ENCODE results near the gene CEP57L1. TPM values are rescaled to one million over a fixed set of nuclear protein-coding genes. Genes with fewer than 3 reads are reported as not detected.
A peak's percentile ranks its signal among the peaks of the same experiment; 100 is the strongest.

CEP57L1 gene
- total RNA-seq, 3 donors from 2014 or later: 12.0 to 15.9 (median 14.1) TPM

DNA sequence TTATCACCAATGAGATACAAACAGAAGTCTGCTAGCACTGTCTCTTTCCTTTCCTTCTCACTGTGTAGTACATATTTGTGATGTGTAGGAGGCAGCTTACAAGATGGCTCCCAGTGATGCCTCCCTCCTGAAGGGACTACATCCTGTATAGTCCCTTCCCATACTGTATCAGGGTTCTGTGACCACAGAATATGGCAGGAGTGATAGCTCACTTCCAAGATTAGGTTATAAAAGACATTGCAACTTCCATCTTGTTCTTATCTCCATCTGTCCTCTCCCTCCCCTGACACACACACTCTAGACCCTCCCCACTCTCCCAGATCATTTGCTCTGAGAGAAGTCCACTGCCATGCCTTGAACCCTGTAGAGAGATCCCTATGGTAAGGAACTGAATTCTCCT lies 38.6 kb upstream of the CEP57L1 start:
- H3K4me3 ChIP-seq: no peak overlapping the region

DNA sequence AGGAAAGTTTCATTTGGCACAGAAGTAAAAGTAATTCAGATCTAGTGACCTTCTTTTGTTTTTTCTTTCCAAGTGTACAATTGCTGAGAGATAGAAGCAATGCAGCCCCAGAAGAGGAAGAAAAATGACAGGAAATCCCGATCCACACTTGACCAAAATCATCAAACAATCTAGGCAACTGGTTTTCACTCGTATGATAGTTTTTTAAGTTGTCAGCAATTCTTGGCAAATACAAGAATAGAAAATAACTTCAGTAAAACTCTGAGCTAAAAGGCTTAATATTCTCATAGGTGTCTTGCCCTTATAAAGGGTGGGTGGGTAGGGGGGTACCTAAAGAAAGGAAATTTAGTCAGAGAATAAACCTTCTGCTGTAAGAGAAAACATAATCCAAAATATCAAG lies 36.7 kb upstream of the CEP57L1 start:
- DNase-seq: no peak
- TF ChIP-seq, protein P1, sequence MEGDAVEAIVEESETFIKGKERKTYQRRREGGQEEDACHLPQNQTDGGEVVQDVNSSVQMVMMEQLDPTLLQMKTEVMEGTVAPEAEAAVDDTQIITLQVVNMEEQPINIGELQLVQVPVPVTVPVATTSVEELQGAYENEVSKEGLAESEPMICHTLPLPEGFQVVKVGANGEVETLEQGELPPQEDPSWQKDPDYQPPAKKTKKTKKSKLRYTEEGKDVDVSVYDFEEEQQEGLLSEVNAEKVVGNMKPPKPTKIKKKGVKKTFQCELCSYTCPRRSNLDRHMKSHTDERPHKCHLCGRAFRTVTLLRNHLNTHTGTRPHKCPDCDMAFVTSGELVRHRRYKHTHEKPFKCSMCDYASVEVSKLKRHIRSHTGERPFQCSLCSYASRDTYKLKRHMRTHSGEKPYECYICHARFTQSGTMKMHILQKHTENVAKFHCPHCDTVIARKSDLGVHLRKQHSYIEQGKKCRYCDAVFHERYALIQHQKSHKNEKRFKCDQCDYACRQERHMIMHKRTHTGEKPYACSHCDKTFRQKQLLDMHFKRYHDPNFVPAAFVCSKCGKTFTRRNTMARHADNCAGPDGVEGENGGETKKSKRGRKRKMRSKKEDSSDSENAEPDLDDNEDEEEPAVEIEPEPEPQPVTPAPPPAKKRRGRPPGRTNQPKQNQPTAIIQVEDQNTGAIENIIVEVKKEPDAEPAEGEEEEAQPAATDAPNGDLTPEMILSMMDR (IDR thresholded peaks at IDR 0.05): no peak
- H3K36me3 ChIP-seq (ENCODE audit: low read depth): no peaks in the 10 kb centered on the region
- ATAC-seq: no peak
- H3K4me1 ChIP-seq (ENCODE audit: low read depth): peaks cover 8% of the 10 kb centered on the region
- intact Hi-C loops (cut with DNase I, micrococcal nuclease): no loop called here
- H3K4me3 ChIP-seq: no peak overlapping the region
- no peaks in the 10 kb centered on the region for H3K9me3 ChIP-seq

More for the DNA sequence above, 38.6 kb upstream of the CEP57L1 start:
- Histone ChIP-seq H3K36me3 (ENCODE audit: low read depth) (no peaks in the 10 kb centered on the region), H3K4me1 (ENCODE audit: low read depth) (peaks cover 8% of the 10 kb centered on the region), H3K9me3 (no peaks in the 10 kb centered on the region)
- intact Hi-C loops (cut with DNase I, micrococcal nuclease): no loop called here
- ATAC-seq (no peak), DNase-seq (no peak)
- TF ChIP-seq, protein P1 (IDR thresholded peaks at IDR 0.05): no peak

DNA sequence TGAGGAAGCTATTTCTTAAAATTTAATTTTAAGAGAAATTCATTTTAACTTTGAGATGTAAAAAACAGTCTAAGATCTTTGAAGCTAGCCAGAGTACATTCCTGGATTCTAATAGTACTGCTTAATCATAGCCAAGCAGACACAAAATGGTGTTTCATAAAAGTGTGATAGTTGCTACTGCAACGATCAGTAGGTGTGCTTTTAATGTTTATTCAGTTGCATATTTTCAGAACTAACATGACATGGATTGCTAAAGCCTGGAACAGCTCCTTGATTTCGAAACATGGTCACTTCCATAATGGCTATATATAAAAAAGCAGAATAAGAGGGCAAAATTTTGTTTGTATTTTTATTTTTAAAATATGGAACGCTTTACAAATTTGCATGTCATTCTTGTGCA lies 36.2 kb upstream of the CEP57L1 start:
- Histone ChIP-seq H3K4me3 (no peak overlapping the region), H3K9me3 (no peaks in the 10 kb centered on the region), H3K36me3 (ENCODE audit: low read depth) (no peaks in the 10 kb centered on the region), H3K4me1 (ENCODE audit: low read depth) (peaks cover 8% of the 10 kb centered on the region)
- no peak for DNase-seq
- intact Hi-C loops (cut with DNase I, micrococcal nuclease): no loop called here
- ATAC-seq: no peak
- TF ChIP-seq, protein P1 (IDR thresholded peaks at IDR 0.05): no peak

DNA sequence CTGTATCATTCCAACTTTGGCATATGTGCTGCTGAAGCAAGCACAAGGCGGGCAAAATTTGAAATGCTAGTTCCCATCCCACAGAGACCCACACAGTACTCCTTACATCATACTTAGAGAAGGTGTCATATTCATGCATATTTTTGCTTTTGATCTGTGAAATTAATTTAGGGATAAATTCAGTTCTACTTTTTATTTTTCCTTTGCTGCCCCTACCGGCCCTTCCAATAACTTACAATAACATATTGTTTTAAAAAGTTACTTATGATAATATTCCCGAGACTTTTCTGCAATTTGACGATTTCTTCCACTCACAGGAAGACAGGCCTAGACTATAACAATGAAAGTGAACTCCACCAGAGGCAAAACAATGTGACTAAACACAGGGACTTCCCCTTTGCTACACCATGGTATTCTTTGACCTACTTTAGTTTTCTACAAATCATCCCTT lies 35.7 kb upstream of the CEP57L1 start:
- no peak for DNase-seq
- peak; percentile 81 for ATAC-seq

DNA sequence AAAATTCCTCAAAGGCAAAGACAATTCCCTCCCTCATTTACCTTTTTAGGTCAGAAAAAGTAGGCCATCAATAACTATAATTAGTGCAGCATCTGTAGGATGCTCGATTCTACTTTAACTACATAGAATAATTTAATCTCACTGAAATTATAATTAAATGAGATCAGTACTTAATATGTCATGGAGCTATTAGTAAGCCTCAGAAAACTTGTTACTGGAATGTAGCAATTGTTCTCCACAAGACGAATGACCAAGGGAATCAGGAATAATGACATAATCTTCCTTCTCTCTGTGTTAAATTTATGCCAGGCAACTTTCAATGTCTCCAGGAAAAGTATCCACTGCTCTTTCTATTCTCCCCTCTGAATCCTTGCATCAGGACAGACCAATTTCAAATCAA lies 34.7 kb upstream of the CEP57L1 start:
- intact Hi-C loops (cut with DNase I, micrococcal nuclease): no loop called here
- no peaks in the 10 kb centered on the region for H3K9me3 ChIP-seq
- H3K4me1 ChIP-seq (ENCODE audit: low read depth): peaks cover 8% of the 10 kb centered on the region
- ATAC-seq (no peak), DNase-seq (no peak)
- H3K4me3 ChIP-seq: no peak overlapping the region
- TF ChIP-seq, protein P1 (IDR thresholded peaks at IDR 0.05): no peak
- H3K36me3 ChIP-seq (ENCODE audit: low read depth): no peaks in the 10 kb centered on the region

More for the DNA sequence above, 35.7 kb upstream of the CEP57L1 start:
- Histone ChIP-seq H3K4me1 (ENCODE audit: low read depth) (peaks cover 8% of the 10 kb centered on the region), H3K9me3 (no peaks in the 10 kb centered on the region), H3K36me3 (ENCODE audit: low read depth) (no peaks in the 10 kb centered on the region), H3K4me3 (no peak overlapping the region)
- TF ChIP-seq, protein P1 (IDR thresholded peaks at IDR 0.05): no peak
- intact Hi-C loops (cut with DNase I, micrococcal nuclease): no loop called here

DNA sequence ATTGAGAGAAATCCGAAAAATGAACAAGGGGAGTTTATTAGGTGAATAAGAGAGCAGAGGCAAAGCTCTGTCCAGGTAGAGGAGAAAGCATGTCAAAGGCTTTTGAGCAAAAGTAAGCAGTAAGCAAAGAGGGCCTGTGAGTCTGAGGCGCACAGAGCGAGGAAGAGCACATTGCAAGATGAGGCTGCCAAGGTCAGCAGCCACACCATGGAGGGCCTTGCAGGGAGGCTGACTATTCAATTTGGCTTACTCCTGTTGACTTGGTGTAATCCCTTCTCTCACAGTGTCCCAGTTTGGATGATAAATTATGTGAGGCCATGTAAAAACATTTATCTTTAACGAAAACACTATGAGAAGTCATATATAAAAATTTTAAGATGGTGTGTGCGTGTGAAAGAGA lies 33.1 kb upstream of the CEP57L1 start:
- H3K4me1 ChIP-seq (ENCODE audit: low read depth): peaks cover 8% of the 10 kb centered on the region
- intact Hi-C loops (cut with DNase I, micrococcal nuclease): no loop called here
- peak; percentile 19 for ATAC-seq

More for the DNA sequence above, 33.1 kb upstream of the CEP57L1 start:
- TF ChIP-seq, protein P1 (IDR thresholded peaks at IDR 0.05): no peak
- no peak overlapping the region for H3K4me3 ChIP-seq
- DNase-seq: no peak
- no peaks in the 10 kb centered on the region for H3K9me3 ChIP-seq
- no peaks in the 10 kb centered on the region for H3K36me3 ChIP-seq (ENCODE audit: low read depth)
